Ascending aorta (tissue), 2 donors: ENCODE data around the gene DRG2. TPM values are rescaled to one million over a fixed set of nuclear protein-coding genes. Genes with fewer than 3 reads are reported as not detected.

ENCODE experiments used
- DNase-seq, 2 donors: peaks; one replicate each; pipeline ENCODE4 v3.0.0-alpha.2; 2019; ENCODE audit warnings: low spot score in 2 of 2
- H3K27ac ChIP-seq, 2 donors: fragments of 200-600 bp; sonication (generic); one replicate each; pipeline ENCODE4 v1.5.1; 2016 to 2017; ENCODE audit warnings: mild to moderate bottlenecking in 1 of 2
- H3K27me3 ChIP-seq: fragments of 200-600 bp; sonication (generic); one replicate; pipeline ENCODE4 v1.5.1; 2017
- H3K36me3 ChIP-seq, 2 donors: fragments of 200-600 bp; sonication (generic); one replicate each; pipeline ENCODE4 v1.5.1; 2016
- H3K4me1 ChIP-seq, 2 donors: fragments of 200-600 bp; sonication (generic); one replicate each; pipeline ENCODE4 v1.5.1; 2016 to 2017; ENCODE audit warnings: mild to moderate bottlenecking in 1 of 2
- H3K4me3 ChIP-seq, 2 donors: fragments of 200-600 bp; sonication (generic); one replicate each; pipeline ENCODE4 v1.5.1; 2016 to 2017; ENCODE audit warnings: mild to moderate bottlenecking in 1 of 2
- H3K9me3 ChIP-seq, 2 donors: fragments of 200-600 bp; sonication (generic); one replicate each; pipeline ENCODE4 v1.5.1; 2016
- intact Hi-C: fragments of 100-400 bp; cut with DNase I; formaldehyde crosslinking; loops from one replicate; pipeline ENCODE4 v1.15.1; 2023
- total RNA-seq: library from RNA; depleted of rRNA; stranded (reverse); fragments of >200 nt; gene quantifications from one replicate; pipeline ENCODE4 v1.1.0, GENCODE V29; 2016
- TF ChIP-seq, protein P1 (sequence below), 3 experiments: fragments of 200-600 bp in 2 of 3; fragments of 450-650 bp in 1 of 3; sonication (generic) in 2 of 3; IDR thresholded peaks; one replicate each; pipeline ENCODE4 v1.5.1; 2016 to 2019; ENCODE audit warnings: antibody characterized with exemption in 3 of 3, mild to moderate bottlenecking in 1 of 3, moderate library complexity in 1 of 3

DRG2 gene
- total RNA-seq, 1 donor from 2014 or later = 118 TPM

DNA sequence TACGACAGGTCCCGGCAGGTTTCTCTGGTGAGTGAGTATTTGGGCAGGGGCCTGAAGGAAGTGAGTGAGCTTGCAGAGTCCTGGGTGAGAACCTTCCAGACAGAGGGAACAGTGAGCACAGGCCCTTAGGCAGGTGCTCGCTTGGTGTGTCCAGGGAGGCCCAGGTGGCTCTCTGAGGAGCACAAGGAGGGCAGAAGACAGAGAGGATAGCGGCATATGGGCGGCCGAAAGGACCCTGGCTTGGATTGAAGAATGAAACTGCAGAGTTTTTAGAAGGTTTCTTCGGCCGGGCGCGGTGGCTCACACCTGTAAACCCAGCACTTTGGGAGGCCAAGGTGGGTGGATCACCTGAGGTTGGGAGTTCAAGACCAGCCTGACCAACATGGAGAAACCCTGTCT, 6.7 kb downstream of the DRG2 start:
- Histone ChIP-seq H3K27me3 (no peaks in the 10 kb centered on the region), H3K4me3 (no peak overlapping the region), H3K27ac (no peak overlapping the region), H3K36me3 (peaks cover 41 to 55% of the 10 kb centered on the region in 2 donors), H3K9me3 (no peaks in the 10 kb centered on the region), H3K4me1 (no peaks in the 10 kb centered on the region)
- intact Hi-C loops = no loop called here
- no peak for DNase-seq
- TF ChIP-seq, protein P1, sequence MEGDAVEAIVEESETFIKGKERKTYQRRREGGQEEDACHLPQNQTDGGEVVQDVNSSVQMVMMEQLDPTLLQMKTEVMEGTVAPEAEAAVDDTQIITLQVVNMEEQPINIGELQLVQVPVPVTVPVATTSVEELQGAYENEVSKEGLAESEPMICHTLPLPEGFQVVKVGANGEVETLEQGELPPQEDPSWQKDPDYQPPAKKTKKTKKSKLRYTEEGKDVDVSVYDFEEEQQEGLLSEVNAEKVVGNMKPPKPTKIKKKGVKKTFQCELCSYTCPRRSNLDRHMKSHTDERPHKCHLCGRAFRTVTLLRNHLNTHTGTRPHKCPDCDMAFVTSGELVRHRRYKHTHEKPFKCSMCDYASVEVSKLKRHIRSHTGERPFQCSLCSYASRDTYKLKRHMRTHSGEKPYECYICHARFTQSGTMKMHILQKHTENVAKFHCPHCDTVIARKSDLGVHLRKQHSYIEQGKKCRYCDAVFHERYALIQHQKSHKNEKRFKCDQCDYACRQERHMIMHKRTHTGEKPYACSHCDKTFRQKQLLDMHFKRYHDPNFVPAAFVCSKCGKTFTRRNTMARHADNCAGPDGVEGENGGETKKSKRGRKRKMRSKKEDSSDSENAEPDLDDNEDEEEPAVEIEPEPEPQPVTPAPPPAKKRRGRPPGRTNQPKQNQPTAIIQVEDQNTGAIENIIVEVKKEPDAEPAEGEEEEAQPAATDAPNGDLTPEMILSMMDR (IDR thresholded peaks at IDR 0.05) = no peak

DNA sequence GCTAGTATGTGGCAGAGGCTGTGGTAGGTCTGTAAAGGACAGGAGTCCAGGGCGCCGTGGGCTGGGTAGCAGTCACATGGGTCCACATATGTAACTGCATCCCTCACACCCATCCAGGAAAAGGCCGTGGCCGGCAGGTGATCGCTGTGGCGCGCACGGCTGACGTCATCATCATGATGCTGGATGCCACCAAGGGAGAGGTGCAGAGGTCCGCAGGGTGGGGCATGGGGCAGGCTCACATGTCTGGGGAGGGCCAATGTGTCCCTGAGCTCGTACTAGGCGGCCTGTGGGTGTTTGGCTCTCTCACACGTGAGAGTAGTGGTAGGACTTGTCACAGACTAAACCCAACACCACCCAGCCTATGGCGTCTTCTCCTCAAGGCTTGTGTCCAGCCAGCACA, 11.8 kb downstream of the DRG2 start:
- Histone ChIP-seq H3K27me3 (no peaks in the 10 kb centered on the region), H3K27ac (no peak overlapping the region), H3K4me3 (no peak overlapping the region), H3K36me3 (peaks cover 63 to 80% of the 10 kb centered on the region in 2 donors), H3K9me3 (no peaks in the 10 kb centered on the region), H3K4me1 (no peaks in the 10 kb centered on the region)
- DNase-seq = no peak
- TF ChIP-seq, protein P1 (IDR thresholded peaks at IDR 0.05) = no peak
- intact Hi-C loops = no loop called here

DNA sequence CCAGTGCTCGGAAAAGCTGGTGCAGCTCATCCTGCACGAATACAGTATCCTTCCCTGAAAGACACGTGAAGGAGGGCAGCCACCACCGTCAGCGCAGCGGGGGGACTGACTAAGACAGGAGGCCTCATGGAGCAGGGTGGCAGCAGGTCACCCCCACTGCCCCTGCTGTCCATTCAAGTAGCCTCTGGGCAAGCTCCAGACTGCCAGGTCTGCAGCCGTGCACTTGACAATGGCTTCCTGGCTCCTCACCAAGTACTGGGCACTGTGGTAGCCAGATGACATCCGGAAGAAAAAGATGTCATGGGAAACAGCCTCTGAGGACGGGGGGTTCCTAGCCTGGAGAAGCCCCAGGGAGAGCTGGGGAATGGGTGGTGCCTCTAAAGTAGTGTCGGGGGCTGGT, 12.9 kb downstream of the DRG2 start:
- peaks cover 64 to 86% of the 10 kb centered on the region in 2 donors for H3K36me3 ChIP-seq

DNA sequence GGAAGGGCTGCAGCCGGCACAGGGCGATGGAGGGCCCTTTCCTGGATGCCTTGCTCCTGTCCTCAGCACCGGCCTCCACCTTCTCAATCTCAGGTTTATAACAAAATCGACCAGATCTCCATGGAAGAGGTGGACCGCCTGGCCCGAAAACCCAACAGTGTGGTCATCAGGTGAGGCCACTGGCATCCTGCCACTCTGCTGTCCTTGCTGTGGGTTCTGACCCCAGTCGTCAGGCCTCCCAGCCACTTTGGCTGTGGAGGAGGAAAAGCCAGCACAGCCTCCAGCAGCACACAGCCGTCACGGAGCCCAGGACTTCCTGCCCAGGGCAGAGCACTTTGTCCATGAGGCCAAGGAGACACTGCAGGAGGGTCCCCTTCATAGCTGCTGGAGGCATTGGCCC, 14.1 kb downstream of the DRG2 start:
- DNase-seq = no peak
- intact Hi-C loops = no loop called here

More for the DNA sequence above, 12.9 kb downstream of the DRG2 start:
- Histone ChIP-seq H3K9me3 (no peaks in the 10 kb centered on the region), H3K27ac (no peak overlapping the region), H3K27me3 (no peaks in the 10 kb centered on the region), H3K4me3 (no peak overlapping the region), H3K4me1 (no peaks in the 10 kb centered on the region)
- DNase-seq = no peak
- intact Hi-C loops = no loop called here
- TF ChIP-seq, protein P1 (IDR thresholded peaks at IDR 0.05) = no peak

DNA sequence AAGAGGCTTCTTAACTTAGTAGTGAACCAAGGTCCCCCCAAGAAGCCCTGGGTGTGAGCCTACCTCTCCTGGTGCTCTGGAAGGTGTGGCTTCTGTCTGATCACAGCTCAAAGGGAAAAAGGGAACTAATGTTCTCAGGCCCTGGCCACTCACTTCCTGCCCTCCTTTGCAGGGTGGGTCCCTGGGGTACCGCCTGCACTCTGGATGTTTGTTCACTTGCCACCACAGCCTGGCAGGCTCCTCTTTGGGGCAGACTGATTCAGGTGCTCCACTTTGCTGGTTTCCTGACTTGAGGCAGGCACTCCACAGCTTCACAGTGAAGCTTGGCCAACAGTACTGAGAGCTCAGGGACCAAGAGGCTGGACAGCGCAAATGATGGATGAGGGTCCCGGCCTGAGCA, 14.9 kb downstream of the DRG2 start:
- H3K4me3 ChIP-seq = no peak overlapping the region
- intact Hi-C loops = no loop called here
- DNase-seq = no peak
- H3K36me3 ChIP-seq = peaks cover 53 to 79% of the 10 kb centered on the region in 2 donors
- TF ChIP-seq, protein P1 (IDR thresholded peaks at IDR 0.05) = no peak
- no peaks in the 10 kb centered on the region for H3K27me3 ChIP-seq
- H3K27ac ChIP-seq = no peak overlapping the region
- no peaks in the 10 kb centered on the region for H3K9me3 ChIP-seq
- H3K4me1 ChIP-seq = no peaks in the 10 kb centered on the region

More for the DNA sequence above, 14.1 kb downstream of the DRG2 start:
- Histone ChIP-seq H3K9me3 (no peaks in the 10 kb centered on the region), H3K36me3 (peaks cover 57 to 79% of the 10 kb centered on the region in 2 donors), H3K27me3 (no peaks in the 10 kb centered on the region), H3K27ac (no peak overlapping the region), H3K4me3 (no peak overlapping the region), H3K4me1 (no peaks in the 10 kb centered on the region)
- TF ChIP-seq, protein P1 (IDR thresholded peaks at IDR 0.05) = no peak

DNA sequence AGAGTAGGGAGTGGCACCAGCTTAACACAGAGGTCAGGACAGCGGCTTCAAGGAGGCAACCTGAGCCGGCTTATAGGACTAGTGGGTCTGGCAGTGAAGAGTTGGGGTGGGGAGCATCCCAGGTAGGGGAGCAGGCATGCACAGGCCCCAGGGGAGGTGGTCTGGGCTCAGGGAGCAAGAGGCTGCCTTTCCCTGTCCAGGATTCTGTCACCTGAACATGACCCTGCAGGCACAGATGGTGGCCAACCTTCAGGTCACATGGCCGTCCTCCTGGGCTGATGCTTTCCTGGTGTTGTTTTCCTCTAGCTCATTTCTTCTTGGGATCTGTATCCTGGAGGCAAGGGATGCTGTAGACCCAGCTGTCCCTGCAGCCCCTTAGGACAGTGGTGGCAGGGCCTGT, 17.3 kb downstream of the DRG2 start:
- Histone ChIP-seq H3K9me3 (no peaks in the 10 kb centered on the region), H3K36me3 (peaks cover 42 to 55% of the 10 kb centered on the region in 2 donors), H3K4me3 (no peak overlapping the region), H3K4me1 (no peaks in the 10 kb centered on the region), H3K27ac (no peak overlapping the region), H3K27me3 (no peaks in the 10 kb centered on the region)
- intact Hi-C loops = no loop called here
- TF ChIP-seq, protein P1 (IDR thresholded peaks at IDR 0.05) = no peak
- no peak for DNase-seq
